A549 treated with AZD9567 at 1 μM for 4 hours (cell line): ENCODE data around the gene TCF4. TPM values are rescaled to one million over a fixed set of nuclear protein-coding genes. Genes with fewer than 3 reads are reported as not detected.

ENCODE experiments used
- total RNA-seq: library from RNA; stranded (reverse); fragments of 200-300 nt; extraction: Qiagen RNA extraction; gene quantifications from 5 replicates; pipeline ENCODE4 v1.2.3, GENCODE V29; 2022; ENCODE audit not compliant: insufficient read depth

TCF4 gene
- 1.0 to 5.5 TPM (median 1.8 TPM) in 5 replicates for total RNA-seq

DNA sequence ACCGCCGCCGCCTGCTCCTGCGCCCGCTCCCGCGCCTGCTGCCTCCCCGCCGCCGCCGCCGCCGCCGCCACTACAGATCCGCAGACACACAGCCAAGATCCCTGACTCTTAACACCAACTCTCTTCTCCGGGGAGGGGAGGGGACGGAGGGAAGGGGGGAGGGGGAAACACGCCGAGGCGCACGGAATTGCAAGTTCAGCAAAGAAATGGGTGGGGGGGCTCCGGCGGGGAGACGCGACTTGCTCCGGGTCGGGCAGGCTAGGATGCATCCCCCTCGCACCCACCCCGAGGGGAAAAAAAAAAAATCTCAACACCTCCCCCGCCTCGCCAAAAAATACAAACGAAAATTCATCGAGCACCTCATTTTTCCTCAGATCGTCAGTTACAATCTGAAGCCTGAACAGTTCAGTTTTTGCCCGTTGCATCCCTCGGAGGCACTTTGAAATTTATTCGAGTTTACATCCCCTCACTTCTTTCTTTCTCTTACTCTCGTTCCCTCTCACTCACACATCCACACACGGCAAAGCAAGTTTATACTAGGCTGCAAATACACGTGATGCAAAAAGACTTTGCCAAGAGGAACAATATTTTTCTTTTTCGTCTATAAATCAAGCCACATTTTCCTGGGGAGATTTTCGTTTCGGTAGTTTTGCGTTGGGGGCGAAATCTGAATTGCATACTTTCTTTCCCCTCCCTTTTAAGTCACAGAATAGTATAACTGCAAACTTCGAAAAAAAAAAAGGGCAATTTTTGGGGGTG is at the start of gene TCF4:
TSS of gene TCF4 (minus strand) at position 82 of the 759 bp plus-strand sequence. CDS start 1,076 bp downstream, outside the sequence.

